ENCODE measurements around the gene BTLA.

BTLA gene

GRCh38 chr3:112437146-112438022 is 61.9 kb downstream of the BTLA start:
- Histone ChIP-seq H3K36me3 (no peaks in the 10 kb centered on the region), H3K4me3 (ENCODE audit: low read depth, low read length) (no peak overlapping the region), H3K27me3 (no peaks in the 10 kb centered on the region), H3K9me3 (no peaks in the 10 kb centered on the region; the same call in 1 of the 2 replicates), H3K4me1 (no peaks in the 10 kb centered on the region)
- TF ChIP-seq CTCF (IDR thresholded peaks at IDR 0.05; ENCODE audit: low read depth, low read length), result peak; percentile 61
- no peak for DNase-seq

- Histone ChIP-seq H3K9me3 (no peaks in the 10 kb centered on the region), H3K27me3 (no peaks in the 10 kb centered on the region)
- TF ChIP-seq CTCF (IDR thresholded peaks at IDR 0.05; ENCODE audit: low read depth, low read length), result no peak
Measured at GRCh38 chr3:112429960-112430359, 69.3 kb downstream of the BTLA start.

GRCh38 chr3:112427123-112427522 is 72.1 kb downstream of the BTLA start:
- Histone ChIP-seq H3K9me3 (no peaks in the 10 kb centered on the region), H3K27me3 (no peaks in the 10 kb centered on the region), H3K36me3 (no peaks in the 10 kb centered on the region), H3K4me1 (no peaks in the 10 kb centered on the region), H3K4me3 (ENCODE audit: low read depth, low read length) (no peak overlapping the region)
- no peak for TF ChIP-seq CTCF (IDR thresholded peaks at IDR 0.05; ENCODE audit: low read depth, low read length)
- no peak for DNase-seq

More at GRCh38 chr3:112429960-112430359, 69.3 kb downstream of the BTLA start:
- H3K4me3 ChIP-seq (ENCODE audit: low read depth, low read length), result no peak overlapping the region
- DNase-seq, result no peak
- H3K36me3 ChIP-seq, result no peaks in the 10 kb centered on the region
- no peaks in the 10 kb centered on the region for H3K4me1 ChIP-seq

GRCh38 chr3:112425858-112426750 is 73.2 kb downstream of the BTLA start:
- Histone ChIP-seq H3K36me3 (no peaks in the 10 kb centered on the region), H3K27me3 (no peaks in the 10 kb centered on the region), H3K9me3 (no peaks in the 10 kb centered on the region), H3K4me3 (ENCODE audit: low read depth, low read length) (no peak overlapping the region), H3K4me1 (no peaks in the 10 kb centered on the region)
- no peak for DNase-seq
- TF ChIP-seq CTCF (IDR thresholded peaks at IDR 0.05; ENCODE audit: low read depth, low read length), result no peak

GRCh38 chr3:112425382-112425781 is 73.9 kb downstream of the BTLA start:
- Histone ChIP-seq H3K4me3 (ENCODE audit: low read depth, low read length) (no peak overlapping the region), H3K27me3 (no peaks in the 10 kb centered on the region), H3K4me1 (no peaks in the 10 kb centered on the region), H3K9me3 (no peaks in the 10 kb centered on the region), H3K36me3 (no peaks in the 10 kb centered on the region)
- no peak for TF ChIP-seq CTCF (IDR thresholded peaks at IDR 0.05; ENCODE audit: low read depth, low read length)
- no peak for DNase-seq
